NCI-H146 treated with DMSO at 0.1 percent for 48 hours (cell line): ENCODE measurements around the gene POLN.
A peak's percentile ranks its signal among the peaks of the same experiment; 100 is the strongest.
"Not testable (repeated sequence)": the region's sequence is repeated elsewhere in the genome, so short reads cannot be mapped to it uniquely, and the experiment has no call there.

ENCODE experiments used
- DNase-seq: peaks from one replicate; lab custom pipeline; 2025; ENCODE audit not compliant: unreplicated experiment; lab: John Stamatoyannopoulos, UW

The POLN gene

GRCh38 chr4:2222838-2223237 lies 19.1 kb downstream of the POLN start:
- DNase-seq = no peak

GRCh38 chr4:2221378-2221777 lies 20.5 kb downstream of the POLN start:
- not testable (repeated sequence) for DNase-seq

GRCh38 chr4:2220016-2220630 lies 21.8 kb downstream of the POLN start:
- peak; percentile 47 for DNase-seq

- peak; percentile 67 for DNase-seq
Observed at GRCh38 chr4:2219233-2219760, 22.6 kb downstream of the POLN start.

- no peak for DNase-seq
Observed at GRCh38 chr4:2218436-2218835, 23.5 kb downstream of the POLN start.

- DNase-seq = no peak
Observed at GRCh38 chr4:2217726-2218125, 24.2 kb downstream of the POLN start.

GRCh38 chr4:2212831-2213230 lies 29.1 kb downstream of the POLN start:
- no peak for DNase-seq

GRCh38 chr4:2202789-2203188 lies 39.1 kb downstream of the POLN start:
- not testable (repeated sequence) for DNase-seq

GRCh38 chr4:2194496-2194895 lies 47.4 kb downstream of the POLN start:
- no peak for DNase-seq

GRCh38 chr4:2193326-2193725 lies 48.6 kb downstream of the POLN start:
- DNase-seq = no peak

- no peak for DNase-seq
Observed at GRCh38 chr4:2186865-2187172, 55.1 kb downstream of the POLN start.

GRCh38 chr4:2186133-2186864 lies 55.6 kb downstream of the POLN start:
- DNase-seq = peak; percentile 41

- no peak for DNase-seq
Observed at GRCh38 chr4:2183394-2183793, 58.5 kb downstream of the POLN start.

GRCh38 chr4:2182994-2183393 lies 58.9 kb downstream of the POLN start:
- no peak for DNase-seq

- no peak for DNase-seq
Observed at GRCh38 chr4:2180410-2180809, 61.5 kb downstream of the POLN start.

- no peak for DNase-seq
Observed at GRCh38 chr4:2179717-2180116, 62.2 kb downstream of the POLN start.

- DNase-seq = no peak
Observed at GRCh38 chr4:2178986-2179385, 62.9 kb downstream of the POLN start.

GRCh38 chr4:2177443-2178093 lies 64.4 kb downstream of the POLN start:
- DNase-seq = no peak

- no peak for DNase-seq
Observed at GRCh38 chr4:2175990-2176698, 65.8 kb downstream of the POLN start.

- no peak for DNase-seq
Observed at GRCh38 chr4:2174061-2174460, 67.9 kb downstream of the POLN start.

GRCh38 chr4:2172627-2173231 lies 69.2 kb downstream of the POLN start:
- DNase-seq = no peak
